Right renal cortex interstitium (tissue), 3 donors: ENCODE data around the gene CCDC160. TPM values are rescaled to one million over a fixed set of nuclear protein-coding genes. Genes with fewer than 3 reads are reported as not detected.

Experiments used
- DNase-seq, 3 donors: peaks; one replicate each; pipeline ENCODE4 v3.0.0-alpha.2; 2013; ENCODE audit warnings: low read depth in 3 of 3, low spot score in 2 of 3
- polyA plus RNA-seq, 3 donors: library from polyadenylated mRNA; unstranded; fragments of 120-200 nt; gene quantifications; one replicate each; pipeline ENCODE4 v1.2.1, GENCODE V29; 2013; ENCODE audit not compliant: insufficient read length in 3 of 3

The CCDC160 gene
- polyA plus RNA-seq, 3 donors = 12.5 to 13.9 (median 13.8) TPM

DNA sequence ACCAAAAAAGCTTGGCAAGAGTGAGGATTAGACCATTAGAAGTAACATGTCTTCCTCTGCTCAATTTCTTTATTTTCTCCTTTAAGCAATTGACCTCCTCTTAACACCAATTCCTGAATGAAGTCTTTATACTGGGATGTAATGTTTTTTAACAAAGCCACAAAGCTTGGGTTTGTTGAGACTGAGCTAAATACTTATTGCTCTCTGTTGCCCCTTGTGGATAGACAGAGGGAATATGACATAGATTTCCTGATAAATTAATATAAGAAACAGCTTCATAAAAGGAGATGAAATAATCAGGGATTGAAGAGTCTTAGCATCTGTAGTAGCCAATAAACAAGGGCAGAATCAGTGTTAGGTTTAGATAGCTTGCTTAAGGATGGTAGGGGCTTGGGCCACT is 57.6 kb downstream of the CCDC160 start:
- no peak for DNase-seq

Other genes with a start within 250 kb of the CCDC160 start
- 10 to 100 TPM; 55.7 to 59.1 (median 58.7) TPM for gene PHF6, start 136.1 kb downstream of the CCDC160 start, polyA plus RNA-seq
- gene HPRT1, start 223.0 kb downstream of the CCDC160 start, polyA plus RNA-seq = 10 to 100 TPM; 46.9 to 50.2 (median 47.9) TPM